Measurements from ENCODE around the gene GET4.

GRCh38 chr7:927031-927671 lies 50.8 kb downstream of the GET4 start:
- TF ChIP-seq GATA2 (IDR thresholded peaks at IDR 0.05; ENCODE audit: low read depth, low read length) (no peak), GATA3 (IDR thresholded peaks at IDR 0.05; ENCODE audit: low read depth, low read length) (no peak)

All from SH-SY5Y (cell line).